ENCODE measurements around the gene DLX3. TPM values are rescaled to one million over a fixed set of nuclear protein-coding genes. Genes with fewer than 3 reads are reported as not detected.

The DLX3 gene
- total RNA-seq, 2 experiments from 2014 or later, result not detected

- intact Hi-C loops (cut with micrococcal nuclease; ENCODE audit: unreplicated experiment), result no loop called here
- Histone ChIP-seq H3K36me3 (ENCODE audit: insufficient read depth, low read length) (no peaks in the 10 kb centered on the region), H2AFZ (ENCODE audit: low read length) (no peak overlapping the region), H3K4me1 (ENCODE audit: insufficient read depth, low read length, poor library complexity, severe bottlenecking) (no peaks in the 10 kb centered on the region), H3K4me3 (ENCODE audit: low read depth, low read length, poor library complexity, severe bottlenecking) (no peak overlapping the region), H3K27ac (ENCODE audit: low read depth, low read length, poor library complexity, severe bottlenecking) (no peak overlapping the region), H3K79me2 (ENCODE audit: insufficient read depth, low read depth, low read length) (no peaks in the 10 kb centered on the region), H3K9me2 (ENCODE audit: insufficient read depth, low read length) (no peaks in the 10 kb centered on the region), H4K20me1 (ENCODE audit: insufficient read depth, low read length) (no peaks in the 10 kb centered on the region), H3K9me3 (ENCODE audit: low read length) (no peaks in the 10 kb centered on the region), H3K4me2 (ENCODE audit: low read length) (no peak overlapping the region)
- POLR2A ChIA-PET, result no interaction called here
- no peak for DNase-seq (ENCODE audit: low spot score)
- CTCF ChIA-PET (ENCODE audit: unreplicated experiment), result no interaction called here
- TF ChIP-seq EZH2phosphoT487 (IDR thresholded peaks at IDR 0.05; ENCODE audit: borderline replicate concordance, low read depth, low read length), result no peak
- no peak for TF ChIP-seq CTCF (conservative IDR thresholded peaks at IDR 0.05; ENCODE audit: low read length)
- no TSS peak for BruUV-seq (replicated peaks)
Measured at GRCh38 chr17:49989518-49989880, 5.5 kb downstream of the DLX3 start.

DNA sequence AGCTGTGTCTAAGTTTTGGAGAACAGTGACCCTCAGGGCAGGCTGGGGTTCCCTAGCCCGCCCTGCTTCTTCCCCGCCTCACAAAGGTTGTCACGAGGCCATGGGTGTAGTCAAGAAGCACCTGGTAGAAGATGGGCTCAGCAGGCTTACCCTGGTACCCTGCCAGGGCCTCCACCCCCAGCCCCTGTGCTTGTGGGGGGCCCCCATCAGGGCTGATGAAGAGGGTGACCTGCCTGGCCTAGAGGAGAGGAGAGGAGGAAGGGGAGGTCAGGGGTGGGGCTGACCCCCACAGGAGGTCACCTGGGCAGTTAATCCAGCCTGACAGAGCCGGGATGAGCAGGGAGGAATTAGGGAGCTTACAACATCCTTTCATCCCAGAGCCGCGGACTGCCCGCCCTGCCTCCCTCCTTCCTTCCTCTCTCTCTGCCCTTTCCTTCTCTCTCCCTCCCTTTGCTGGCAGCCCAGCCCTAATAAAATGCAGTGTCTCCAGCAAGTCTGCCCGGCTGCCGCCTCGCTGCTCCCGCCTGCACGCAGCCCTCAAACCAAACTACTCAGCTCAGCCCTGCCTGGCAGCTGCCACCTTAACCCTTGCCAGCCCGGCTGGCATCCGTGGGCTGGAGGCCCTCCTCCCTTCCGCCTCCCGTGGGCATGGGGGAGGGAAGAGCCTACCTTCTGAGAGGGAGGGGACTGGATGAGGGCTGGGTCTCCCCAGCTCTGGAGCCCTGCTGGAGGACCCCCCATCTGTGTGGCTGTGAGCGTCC is 7.2 kb downstream of the DLX3 start:
- Histone ChIP-seq H2AFZ (ENCODE audit: low read length) (no peak overlapping the region), H3K9me3 (ENCODE audit: low read length) (no peaks in the 10 kb centered on the region), H4K20me1 (ENCODE audit: insufficient read depth, low read length) (no peaks in the 10 kb centered on the region), H3K9me2 (ENCODE audit: insufficient read depth, low read length) (no peaks in the 10 kb centered on the region), H3K36me3 (ENCODE audit: insufficient read depth, low read length) (no peaks in the 10 kb centered on the region), H3K27ac (ENCODE audit: low read depth, low read length, poor library complexity, severe bottlenecking) (no peak overlapping the region), H3K4me1 (ENCODE audit: insufficient read depth, low read length, poor library complexity, severe bottlenecking) (no peaks in the 10 kb centered on the region), H3K4me3 (ENCODE audit: low read depth, low read length, poor library complexity, severe bottlenecking) (no peak overlapping the region), H3K79me2 (ENCODE audit: insufficient read depth, low read depth, low read length) (no peaks in the 10 kb centered on the region), H3K4me2 (ENCODE audit: low read length) (no peak overlapping the region)
- POLR2A ChIA-PET, result no interaction called here
- CTCF ChIA-PET (ENCODE audit: unreplicated experiment), result no interaction called here
- DNase-seq (ENCODE audit: low spot score), result no peak
- TF ChIP-seq EZH2phosphoT487 (IDR thresholded peaks at IDR 0.05; ENCODE audit: borderline replicate concordance, low read depth, low read length), result no peak
- TF ChIP-seq CTCF (conservative IDR thresholded peaks at IDR 0.05; ENCODE audit: low read length), result no peak
- intact Hi-C loops (cut with micrococcal nuclease; ENCODE audit: unreplicated experiment), result no loop called here
- BruUV-seq (replicated peaks), result no TSS peak

GRCh38 chr17:49987290-49987585 is 7.8 kb downstream of the DLX3 start:
- ChIA-PET POLR2A (no interaction called here), CTCF (ENCODE audit: unreplicated experiment) (no interaction called here)
- H2AFZ ChIP-seq (ENCODE audit: low read length), result no peak overlapping the region
- no peaks in the 10 kb centered on the region for H3K79me2 ChIP-seq (ENCODE audit: insufficient read depth, low read depth, low read length)
- TF ChIP-seq EZH2phosphoT487 (IDR thresholded peaks at IDR 0.05; ENCODE audit: borderline replicate concordance, low read depth, low read length), result no peak
- no peak for TF ChIP-seq CTCF (conservative IDR thresholded peaks at IDR 0.05; ENCODE audit: low read length)
- H3K4me1 ChIP-seq (ENCODE audit: insufficient read depth, low read length, poor library complexity, severe bottlenecking), result no peaks in the 10 kb centered on the region
- no peak overlapping the region for H3K4me2 ChIP-seq (ENCODE audit: low read length)
- no peaks in the 10 kb centered on the region for H4K20me1 ChIP-seq (ENCODE audit: insufficient read depth, low read length)
- DNase-seq (ENCODE audit: low spot score), result no peak
- no peaks in the 10 kb centered on the region for H3K9me2 ChIP-seq (ENCODE audit: insufficient read depth, low read length)
- no peaks in the 10 kb centered on the region for H3K9me3 ChIP-seq (ENCODE audit: low read length)
- H3K27ac ChIP-seq (ENCODE audit: low read depth, low read length, poor library complexity, severe bottlenecking), result no peak overlapping the region
- H3K36me3 ChIP-seq (ENCODE audit: insufficient read depth, low read length), result no peaks in the 10 kb centered on the region
- intact Hi-C loops (cut with micrococcal nuclease; ENCODE audit: unreplicated experiment), result no loop called here
- BruUV-seq (replicated peaks), result no TSS peak
- no peak overlapping the region for H3K4me3 ChIP-seq (ENCODE audit: low read depth, low read length, poor library complexity, severe bottlenecking)
